OCI-M1 (cell line): ENCODE data around the gene FBLN7.
"Not testable (repeated sequence)": the region's sequence is repeated elsewhere in the genome, so short reads cannot be mapped to it uniquely, and the experiment has no call there.

Experiments
- DNase-seq: peaks from one replicate; lab custom pipeline; 2025; lab: John Stamatoyannopoulos, UW

FBLN7 gene

DNA sequence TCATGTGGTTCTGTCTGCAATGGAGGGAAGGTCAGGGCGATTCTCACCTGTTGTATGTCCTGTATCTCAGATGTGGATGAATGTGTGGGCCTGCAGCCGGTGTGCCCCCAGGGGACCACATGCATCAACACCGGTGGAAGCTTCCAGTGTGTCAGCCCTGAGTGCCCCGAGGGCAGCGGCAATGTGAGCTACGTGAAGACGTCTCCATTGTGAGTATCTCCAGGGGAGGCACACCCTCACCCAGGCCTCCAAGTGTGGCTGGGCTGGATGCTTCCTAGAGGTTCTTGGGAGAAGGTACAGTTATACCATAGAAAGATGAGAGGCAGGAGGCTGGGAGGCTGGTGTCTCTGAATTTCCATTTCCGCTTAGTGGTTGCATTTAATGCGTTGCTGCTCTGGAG lies 46.9 kb downstream of the FBLN7 start:
- DNase-seq = no peak

DNA sequence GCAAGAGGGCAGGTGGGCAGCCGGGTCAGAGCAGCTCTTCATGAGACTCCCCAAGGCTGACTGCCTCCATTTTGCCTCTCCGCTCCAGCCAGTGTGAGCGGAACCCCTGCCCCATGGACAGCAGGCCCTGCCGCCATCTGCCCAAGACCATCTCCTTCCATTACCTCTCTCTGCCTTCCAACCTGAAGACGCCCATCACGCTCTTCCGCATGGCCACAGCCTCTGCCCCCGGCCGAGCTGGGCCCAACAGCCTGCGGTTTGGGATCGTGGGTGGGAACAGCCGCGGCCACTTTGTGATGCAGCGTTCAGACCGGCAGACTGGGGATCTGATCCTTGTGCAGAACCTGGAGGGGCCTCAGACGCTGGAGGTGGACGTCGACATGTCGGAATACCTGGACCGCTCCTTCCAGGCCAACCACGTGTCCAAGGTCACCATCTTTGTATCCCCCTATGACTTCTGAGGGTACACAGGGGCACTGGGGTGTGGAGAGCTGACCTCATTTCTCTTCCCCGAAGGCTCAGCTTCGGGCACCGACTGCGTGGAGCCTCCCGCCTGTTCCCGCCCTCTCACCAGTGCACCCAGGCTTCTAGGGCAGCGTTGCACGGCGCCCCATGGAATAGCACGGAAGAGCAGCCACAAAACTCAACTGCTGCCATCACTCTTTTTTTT lies 49.0 kb downstream of the FBLN7 start:
- no peak for DNase-seq

DNA sequence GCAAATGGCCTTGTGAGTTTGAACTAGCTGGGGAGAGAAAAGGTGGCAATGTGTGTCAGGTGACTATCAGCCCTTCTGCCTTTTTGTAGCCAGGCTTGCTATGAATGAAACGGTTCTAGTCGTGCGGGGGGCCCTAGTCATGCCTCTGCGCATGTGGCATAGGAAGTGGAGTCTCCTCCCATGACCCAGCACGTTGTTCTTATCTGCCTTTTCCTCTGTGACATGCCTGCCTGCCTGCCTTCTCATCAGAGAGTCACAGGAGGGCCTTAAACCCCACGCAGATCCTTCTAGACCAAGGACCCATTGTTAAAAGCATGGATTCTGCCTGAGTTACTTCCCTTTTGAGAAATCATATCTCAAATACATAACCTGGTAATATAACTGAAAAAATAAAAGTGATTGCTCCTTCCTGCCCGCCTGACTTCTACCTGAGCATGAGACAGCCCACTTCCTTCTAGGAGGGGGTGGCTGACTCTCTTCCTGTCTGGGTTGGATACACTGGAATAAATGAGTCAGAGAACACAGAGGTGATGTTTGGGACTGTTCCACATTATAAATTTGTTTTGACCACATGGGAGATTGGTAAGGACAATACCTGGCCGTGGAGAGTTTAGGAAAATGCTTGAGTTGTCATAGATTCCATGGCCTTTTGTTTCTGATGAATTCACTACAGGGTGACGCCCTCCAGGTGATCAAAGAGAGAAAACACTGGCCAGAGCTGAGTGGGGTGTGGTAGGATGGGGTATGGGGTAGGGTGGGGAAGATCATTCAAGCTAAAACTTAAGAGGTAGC lies 49.8 kb downstream of the FBLN7 start:
- DNase-seq = peak; percentile 77

DNA sequence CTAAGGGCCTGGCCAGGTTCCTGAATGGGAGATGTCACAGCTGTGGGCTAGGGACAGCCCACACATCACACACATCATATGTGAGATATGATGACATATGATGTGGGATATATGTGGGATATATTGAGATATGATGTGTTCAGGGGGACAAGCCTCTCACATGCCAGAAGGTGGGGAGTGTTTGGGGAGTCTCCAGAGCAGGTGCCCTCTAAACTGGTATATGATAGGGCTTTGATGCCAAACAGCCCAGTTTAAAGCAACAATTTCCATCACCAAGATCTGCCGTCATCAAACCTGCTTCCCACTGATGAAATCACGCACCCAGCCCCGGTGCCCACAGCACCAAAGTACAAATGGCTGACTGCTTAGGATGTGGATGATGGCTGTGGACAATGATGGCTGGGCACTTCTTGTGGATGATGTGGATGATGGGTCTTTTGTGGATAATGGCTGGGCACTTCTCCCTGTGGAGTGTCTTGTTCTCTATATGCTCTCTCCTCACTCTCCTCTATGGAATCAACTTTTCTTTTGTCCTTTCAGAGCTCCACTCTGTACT lies 50.9 kb downstream of the FBLN7 start:
- no peak for DNase-seq

DNA sequence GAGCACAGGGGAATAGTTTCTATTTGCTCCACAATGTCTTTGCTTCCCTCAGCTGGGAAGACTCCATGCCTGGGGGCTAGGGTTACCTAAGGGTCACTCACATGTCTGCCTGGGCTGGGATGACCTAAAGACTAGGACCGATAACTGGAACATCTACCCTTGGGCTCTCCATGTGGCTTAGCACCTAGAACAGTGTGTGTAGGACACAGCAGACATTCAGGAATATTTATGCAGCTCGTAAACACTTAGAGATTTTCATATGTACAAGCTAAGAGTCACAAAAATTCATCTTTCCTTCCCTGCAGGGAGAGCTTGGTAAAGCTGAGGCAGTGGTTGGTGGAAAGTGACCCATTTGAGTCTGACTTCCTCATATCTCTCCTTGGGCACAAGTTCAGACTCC lies 55.8 kb downstream of the FBLN7 start:
- no peak for DNase-seq

DNA sequence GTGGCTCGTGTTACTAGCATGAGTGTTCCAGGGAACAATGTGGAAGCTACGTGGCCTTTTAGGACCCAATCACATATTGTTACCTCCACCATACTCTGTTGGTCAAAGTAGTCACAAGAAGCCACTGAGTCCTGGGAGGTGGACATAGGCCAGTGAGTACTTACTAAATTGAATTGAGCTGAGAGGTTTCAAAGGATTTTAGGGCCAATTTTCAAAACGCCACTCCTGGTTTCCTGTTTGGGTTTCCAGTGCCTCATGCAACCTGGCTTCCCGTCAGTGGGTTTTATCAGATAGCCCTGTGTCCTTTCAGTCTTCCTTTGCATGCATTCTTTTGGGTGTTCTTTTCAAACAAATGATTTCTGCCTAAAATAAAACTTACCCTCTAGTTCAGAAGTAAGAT lies 56.3 kb downstream of the FBLN7 start:
- DNase-seq = no peak

DNA sequence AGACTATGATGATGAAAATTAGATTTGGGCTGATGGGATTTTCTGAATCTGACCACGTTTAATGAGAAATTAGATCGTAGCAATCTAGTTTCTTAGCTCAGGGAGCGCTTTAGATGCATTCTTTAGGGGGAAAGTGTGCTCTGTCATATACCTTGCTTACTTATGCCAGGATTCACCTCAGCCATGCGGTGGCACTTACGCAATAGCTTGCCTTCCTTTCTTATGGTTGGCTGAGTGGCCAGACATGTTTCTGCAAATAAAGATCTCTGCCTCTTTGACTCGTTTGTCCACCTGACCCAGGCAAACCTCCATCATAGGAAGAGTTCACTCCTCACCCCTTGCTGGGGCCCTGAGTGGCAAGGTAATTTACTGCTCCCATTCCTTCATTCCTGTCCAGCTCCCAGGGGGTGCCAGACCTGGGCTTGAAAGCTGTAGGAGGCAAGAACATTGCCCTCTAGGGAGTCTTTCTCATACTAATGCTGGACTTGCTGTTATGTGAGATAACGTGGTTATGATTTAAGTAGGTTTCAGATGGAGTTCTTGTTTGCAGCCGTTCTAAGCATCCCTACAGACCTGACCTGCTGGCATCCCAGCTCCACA lies 57.1 kb downstream of the FBLN7 start:
- no peak for DNase-seq

DNA sequence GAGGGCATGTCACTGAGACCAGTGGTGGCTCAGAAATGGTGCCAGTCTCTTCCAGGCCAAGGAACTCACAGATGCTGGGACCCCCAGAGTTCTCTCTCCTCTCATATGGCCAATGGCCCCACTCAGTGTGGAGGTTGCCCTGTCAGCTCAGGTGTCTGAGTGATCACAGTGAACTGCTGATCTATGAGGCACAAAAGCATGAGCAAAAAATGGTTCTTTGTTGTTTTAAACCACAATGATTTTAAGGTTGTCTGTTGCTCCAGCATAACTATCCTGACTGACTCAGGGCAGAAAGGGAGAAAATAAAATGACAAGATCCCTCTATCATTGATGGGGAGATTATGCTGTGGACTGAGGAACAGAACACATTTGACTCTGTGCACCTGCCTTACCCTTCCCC lies 57.8 kb downstream of the FBLN7 start:
- no peak for DNase-seq

DNA sequence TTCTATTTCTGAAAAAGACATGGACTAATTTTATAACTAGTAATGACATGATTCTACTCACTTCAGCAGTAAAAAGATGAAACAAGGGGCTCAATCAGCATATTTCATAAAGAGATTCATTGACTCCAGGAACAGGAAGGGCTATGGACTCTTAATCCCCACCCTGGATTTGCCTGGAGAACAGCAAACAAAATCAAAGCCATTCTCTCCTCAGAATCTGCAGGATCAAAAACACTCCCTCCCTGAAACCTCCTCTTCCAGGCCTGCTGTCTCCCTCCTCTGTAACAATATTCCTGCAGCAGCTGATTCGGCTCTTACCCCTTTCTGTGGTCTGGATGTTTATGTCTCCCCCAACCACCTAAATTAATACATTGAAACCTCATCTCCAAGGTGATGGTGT lies 59.7 kb downstream of the FBLN7 start:
- no peak for DNase-seq

DNA sequence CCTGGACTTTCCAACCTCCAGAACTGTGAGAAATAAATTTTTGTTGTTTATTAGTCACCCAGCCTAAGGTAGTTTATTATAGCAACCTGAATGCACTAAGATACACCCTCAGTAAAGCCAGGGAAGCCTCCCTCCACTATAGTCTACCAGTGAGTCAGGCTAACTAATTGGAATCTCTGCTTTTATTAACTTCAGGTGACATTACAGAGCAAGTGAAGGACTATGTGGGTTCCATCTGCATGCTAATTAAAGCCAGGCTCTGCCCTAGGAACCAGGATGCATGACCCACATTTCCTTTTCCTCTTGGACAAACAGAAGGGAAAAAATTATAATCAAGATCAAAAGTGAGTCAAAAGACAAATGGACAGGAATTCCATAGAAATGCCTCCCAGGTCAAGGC lies 60.6 kb downstream of the FBLN7 start:
- DNase-seq = no peak

DNA sequence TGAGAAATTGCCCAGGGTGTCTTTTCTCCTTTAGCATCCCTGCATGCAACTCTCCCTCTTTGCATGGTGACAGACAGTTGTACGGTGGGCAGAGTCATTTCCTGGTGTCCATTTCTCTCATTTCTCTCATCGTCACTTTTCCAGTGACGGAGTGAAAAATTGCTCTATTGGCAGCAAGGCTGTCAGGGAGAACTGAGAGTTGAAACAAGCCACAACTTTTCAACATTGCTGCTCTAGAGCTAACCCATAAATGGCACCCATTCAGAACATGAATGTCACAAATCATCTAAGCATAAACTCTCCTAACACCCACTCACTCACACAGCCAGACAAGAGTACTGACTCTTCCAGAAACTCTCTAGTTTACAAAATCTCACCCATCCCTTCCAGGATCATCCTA lies 61.0 kb downstream of the FBLN7 start:
- no peak for DNase-seq

DNA sequence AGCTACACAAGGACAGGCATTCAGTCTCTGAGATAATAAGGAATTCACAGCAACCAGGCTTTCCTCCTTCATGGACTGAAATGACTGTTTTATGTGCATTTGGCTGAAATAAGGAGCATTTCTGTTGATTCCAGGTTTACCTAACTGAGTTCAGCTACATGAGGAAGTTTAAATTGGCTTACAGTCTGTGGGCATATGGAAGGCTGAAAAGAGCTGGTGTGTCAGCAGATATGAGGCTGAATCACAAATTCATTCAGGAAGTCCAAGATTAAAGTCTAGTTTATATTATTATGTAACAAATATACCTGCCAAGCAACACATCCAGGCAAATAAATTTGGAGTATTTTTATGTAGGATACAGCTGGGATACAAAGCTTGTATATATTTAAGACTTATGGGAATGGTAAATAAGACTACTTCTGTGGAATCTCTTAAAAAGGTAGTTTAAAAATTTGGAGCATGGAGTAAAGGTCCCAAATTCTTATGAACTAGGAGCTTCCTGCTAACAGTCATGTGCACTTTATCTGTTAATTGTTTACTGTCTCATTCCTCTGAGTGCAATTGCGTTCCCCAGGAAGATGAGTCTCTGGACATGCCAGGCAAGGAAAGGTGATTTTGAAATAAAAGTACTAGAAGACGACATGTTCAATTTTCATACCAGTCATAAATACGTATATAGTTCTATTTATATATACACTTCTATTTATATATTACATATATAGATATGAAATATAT lies 63.7 kb downstream of the FBLN7 start:
- DNase-seq = peak; percentile 9

DNA sequence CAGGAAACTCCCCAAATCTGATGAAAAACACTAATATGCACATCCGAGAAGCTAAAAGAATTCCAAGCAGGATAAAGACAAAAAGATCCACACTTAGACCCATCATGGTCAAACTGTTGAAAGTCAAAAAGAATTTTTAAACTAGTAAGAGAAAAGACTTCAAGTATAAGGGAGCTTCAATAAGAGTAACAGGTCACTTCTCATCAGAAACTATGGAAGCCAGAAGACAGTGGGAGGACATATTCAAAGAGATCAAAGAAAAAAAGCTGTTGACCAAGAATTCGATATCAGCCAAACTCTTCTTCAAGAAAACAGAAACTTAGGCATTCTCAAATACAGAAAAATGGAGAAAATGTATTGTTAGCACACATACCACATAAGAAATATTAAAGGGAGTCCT lies 66.2 kb downstream of the FBLN7 start:
- DNase-seq = peak; percentile 49

DNA sequence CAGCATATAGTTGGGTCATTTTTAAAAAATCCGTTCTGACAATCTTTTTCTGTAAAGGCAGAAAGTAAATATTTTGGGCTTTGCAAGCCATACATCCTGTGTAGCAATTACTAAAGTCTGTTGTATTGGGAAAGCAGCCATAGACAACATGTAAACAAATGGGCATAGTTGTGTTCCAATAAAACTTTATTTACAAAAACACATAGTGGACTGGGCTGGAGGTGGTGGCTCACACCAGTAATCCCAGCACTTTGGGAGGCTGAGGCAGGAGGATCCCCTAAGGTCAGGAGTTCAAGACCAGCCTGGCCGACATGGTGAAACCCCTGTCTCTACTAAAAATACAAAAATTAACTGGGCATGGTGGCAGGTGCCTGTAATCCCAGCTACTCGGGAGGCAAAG lies 69.7 kb downstream of the FBLN7 start:
- DNase-seq = not testable (repeated sequence)

DNA sequence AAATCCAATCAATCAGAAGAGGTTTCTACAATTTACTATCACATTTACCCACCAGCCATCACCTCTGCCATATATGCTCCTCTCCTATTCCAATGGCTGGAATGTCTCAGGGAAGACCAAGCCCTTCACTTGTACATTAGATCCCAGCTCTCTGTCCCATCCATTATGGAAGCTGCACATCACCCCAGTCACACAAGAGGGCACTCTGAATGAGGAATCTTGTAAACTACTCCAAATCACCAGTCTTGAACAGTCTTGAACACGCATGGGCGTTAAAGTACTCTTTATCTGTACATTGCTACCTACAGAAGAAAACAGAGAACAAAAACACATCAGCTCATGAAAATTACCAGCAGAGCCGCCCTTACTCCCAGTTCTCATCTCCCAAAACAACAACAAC lies 78.0 kb downstream of the FBLN7 start:
- DNase-seq = peak; percentile 14

DNA sequence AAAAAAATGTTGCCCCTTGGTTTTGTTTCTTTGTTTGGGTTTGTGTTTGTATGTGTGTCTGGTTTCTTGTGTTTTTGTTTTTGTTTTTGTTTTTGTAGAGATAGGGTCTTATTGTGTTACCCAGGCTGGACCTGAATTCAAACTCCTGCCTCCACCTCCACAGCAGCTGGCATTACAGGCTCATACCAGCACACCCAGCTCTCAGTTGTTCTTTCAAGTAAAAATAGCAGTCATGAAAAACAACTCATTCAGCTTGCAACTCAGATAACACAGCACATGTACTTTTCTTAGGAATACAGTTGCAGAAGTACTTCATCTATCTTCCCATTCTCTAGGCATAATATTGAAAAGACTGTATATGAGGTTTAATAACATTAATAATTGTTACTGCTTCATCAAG lies 79.7 kb downstream of the FBLN7 start:
- DNase-seq = no peak

DNA sequence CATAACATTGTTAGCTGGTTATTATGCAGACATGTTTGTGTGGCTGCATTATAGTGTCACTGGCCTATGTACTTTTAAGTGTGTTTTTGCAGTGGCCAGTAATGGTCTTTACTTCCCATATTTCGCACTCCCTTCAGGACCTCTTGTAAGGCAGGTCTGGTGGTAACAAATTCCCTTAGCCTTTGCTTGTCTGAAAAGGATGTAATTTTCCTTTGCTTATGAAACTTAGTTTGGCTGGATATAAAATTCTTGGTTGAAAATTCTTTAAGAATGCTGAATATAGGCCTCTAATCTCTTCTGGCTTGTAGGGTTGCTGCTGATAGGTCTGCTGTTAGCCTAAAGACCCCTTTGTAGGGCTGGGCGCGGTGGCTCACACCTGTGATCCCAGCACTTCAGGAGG lies 82.0 kb downstream of the FBLN7 start:
- no peak for DNase-seq

DNA sequence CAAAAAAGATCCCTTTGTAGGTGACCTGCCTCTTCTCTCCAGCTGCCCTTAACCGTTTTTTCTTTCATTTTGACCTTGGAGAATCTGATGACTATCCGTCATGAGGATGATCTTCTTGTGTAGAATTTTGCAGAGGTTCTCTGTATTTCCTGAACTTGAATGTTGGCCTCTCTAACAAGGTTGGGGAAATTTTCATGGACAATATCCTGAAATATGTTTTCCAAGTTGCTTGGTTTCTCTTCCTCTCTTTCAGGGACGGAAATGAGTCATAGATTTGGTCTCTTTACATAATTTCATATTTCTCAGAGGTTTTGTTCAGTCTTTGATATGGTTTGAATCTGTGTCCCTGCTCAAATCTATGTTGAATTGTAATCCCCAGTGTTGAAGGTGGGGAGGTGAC lies 82.6 kb downstream of the FBLN7 start:
- no peak for DNase-seq

DNA sequence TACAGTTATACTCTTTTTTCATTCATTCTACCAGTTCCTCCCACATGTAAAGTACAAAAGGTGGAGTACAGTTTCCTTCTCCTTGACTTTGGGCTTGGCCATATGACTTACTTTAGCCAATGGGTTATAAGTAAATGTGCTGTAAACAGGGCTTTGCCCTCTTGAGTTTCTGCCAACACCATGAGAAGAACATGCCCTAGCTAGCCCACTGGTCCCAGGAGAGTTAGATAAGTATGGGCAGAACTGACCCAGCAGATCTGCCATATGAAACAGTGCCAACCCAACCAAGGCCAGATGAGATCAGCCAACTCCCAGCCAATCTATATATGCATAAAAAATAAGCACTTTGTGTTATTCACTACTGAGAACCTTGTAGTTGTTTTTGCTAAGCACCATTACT lies 91.2 kb downstream of the FBLN7 start:
- DNase-seq = no peak

DNA sequence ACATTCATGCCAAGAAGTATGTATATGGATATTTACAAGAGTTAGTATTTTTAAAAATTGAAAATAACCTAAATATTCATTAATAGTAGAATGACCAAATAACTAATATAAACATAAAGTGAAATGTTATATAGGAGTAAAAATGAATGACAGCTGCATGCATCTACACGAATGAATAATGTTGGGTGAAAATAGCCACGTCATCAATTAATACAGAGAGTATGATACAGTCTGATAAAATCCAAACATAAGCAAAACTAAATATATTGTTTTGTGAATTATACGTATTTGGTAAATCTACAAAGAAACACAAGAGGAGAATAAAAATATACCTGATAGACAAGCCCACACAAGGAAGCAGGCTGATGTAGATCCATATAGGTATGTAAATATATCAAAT lies 92.2 kb downstream of the FBLN7 start:
- no peak for DNase-seq
